Stimulated activated CD4-positive, alpha-beta T cell treated with anti-CD3 and anti-CD28 coated beads, Interleukin-4, amount 100 ng/mL, for 4 hours (primary cell): ENCODE measurements around the gene SERPINE2.

Source experiments
- DNase-seq, 2 experiments: peaks; one replicate each; pipeline ENCODE4 v3.0.0-alpha.2; 2020

Gene SERPINE2

DNA sequence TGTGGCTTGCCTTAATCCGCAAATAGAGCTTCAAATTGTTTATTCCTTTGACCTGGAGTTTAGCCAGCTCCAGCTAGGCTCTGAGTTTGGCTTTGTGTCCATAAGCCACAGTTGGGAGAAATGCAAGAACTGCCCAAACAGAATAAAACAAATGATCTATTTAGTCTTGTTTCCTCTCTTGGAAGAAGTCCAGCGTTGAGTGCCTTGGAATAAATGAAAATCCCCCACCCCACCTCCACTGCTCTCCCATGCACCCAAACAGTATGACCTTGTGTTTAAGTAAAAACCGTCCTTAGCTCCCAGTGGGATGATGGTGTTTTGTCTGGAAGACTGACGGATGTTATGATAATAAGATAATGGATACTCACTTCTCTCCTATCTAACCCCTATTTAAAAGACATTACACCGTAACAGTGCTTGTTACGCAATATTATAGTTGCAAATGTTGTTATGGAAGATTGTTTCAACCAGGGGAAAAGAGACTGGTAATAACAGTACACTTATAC is 3.2 kb upstream of the SERPINE2 start:
- DNase-seq: no peak

DNA sequence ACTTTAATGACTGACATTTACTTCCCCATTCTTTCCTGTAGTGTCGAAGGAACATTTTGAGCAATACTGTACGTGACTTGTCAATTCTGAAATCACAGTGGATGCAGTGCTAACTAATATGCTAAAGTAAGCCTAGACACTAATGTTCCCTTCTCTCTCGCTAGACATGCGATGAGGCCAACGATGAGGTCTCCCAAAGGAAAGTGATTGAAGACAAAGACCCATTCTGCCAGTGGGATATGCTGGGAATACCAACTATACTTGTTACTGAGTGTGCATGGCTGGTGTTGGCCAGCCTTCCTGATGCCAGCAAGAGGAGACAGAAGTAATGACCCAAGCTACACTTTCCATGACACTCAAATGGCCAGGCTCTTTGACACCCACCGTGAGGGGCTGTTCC is 2.5 kb upstream of the SERPINE2 start:
- no peak for DNase-seq

DNA sequence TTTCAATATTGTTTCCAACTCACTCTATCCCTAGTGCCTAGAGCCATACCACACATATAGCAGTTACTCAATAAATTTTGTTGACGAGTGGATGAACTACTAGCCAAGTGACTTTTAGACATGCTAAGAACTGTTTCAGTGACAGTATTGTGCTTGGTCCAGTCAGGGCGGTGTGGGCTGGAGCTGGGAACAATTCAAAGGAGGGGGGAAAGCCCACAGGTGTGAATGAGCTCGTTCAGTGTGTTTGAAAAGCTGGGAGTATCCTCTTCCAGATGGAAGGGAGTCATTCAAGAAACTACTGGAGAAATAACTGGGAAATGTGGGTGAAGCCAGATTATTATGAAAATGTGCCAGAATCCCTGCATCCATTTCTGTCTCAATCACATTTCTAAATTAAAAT is 1.7 kb upstream of the SERPINE2 start:
- DNase-seq: no peak

DNA sequence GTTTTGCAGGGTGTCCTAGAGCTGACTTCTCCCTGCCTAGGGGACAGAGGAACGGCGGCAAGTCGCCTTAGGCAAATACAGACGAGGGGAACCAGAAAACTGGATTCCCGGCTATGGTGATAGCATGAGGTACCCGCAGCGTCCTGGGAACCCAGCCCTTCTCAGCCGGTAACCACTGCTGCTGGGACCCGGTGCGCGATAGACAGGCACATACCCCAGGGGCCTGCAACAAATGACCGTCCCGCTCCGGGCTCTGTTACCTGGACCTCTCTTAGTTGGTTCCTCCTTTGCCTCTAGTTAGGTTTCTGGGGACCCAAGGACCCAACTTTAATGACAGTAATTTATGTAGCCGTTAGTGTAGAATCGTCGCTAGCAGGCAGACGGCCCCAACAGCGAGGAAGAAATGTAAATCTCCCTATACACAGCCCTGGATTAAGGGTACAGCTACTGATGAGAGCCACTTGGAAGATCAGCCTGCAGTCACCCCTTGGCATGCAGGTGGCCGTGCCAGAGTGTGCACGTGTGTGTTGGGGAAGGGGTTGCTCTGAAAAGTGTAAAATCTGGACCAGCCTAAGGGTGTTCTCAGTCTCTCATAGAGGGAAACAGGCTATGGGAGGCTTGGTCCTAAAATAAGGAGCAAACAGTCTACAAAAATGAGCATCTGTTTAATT is 819 bp upstream of the SERPINE2 start:
- no peak for DNase-seq

DNA sequence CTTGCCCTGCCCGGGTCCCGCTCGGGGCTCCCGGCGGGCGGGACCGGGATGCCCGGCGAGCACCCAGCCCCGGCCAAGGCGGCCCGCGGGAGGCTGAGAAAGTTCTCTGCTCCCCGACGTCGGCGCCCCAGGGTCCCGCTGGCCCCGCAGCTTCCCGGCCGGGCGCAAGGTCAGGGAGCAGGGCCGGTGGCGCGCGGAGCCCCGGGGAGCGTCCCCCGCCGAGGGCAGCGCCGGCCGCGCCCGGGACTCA is 331 bp downstream of the SERPINE2 start:
- no peak for DNase-seq

DNA sequence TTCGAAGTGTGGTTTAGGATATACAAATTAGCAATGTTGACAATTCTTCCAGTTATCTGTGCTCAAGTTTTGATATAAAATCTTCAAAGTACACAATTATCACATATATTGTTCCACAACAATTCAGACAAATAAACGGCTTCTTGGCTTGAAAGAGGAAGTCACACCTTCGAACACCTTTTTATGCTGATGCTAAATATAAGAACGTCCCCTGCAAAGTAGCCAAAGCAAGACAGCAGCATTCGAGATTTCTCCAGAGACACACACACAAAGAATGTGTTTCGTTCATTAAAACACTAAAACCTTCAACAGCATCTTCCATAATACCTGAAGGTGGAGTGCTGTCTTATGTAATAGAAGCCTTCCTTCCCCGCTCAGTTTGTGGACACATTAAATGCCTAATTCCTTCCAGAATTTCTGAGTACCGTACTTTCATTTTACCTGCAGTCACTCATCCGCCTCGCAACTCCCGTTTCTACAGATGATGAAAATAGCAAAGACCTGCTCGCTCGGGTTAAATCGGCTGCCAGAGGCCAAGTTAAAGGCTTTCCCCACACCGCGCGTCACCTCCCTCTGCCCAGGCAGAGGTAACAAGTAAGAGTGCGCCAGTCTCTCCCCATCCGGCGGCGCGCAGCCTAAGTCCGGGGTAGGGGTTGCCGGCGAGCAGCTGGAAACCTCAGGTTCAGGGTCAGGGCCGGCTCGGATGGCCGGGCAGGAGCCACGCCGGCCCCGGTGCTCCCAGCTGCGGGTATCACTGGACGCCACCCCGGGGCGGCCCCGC is 847 bp downstream of the SERPINE2 start:
- peak; percentile 39 to 46 for DNase-seq

DNA sequence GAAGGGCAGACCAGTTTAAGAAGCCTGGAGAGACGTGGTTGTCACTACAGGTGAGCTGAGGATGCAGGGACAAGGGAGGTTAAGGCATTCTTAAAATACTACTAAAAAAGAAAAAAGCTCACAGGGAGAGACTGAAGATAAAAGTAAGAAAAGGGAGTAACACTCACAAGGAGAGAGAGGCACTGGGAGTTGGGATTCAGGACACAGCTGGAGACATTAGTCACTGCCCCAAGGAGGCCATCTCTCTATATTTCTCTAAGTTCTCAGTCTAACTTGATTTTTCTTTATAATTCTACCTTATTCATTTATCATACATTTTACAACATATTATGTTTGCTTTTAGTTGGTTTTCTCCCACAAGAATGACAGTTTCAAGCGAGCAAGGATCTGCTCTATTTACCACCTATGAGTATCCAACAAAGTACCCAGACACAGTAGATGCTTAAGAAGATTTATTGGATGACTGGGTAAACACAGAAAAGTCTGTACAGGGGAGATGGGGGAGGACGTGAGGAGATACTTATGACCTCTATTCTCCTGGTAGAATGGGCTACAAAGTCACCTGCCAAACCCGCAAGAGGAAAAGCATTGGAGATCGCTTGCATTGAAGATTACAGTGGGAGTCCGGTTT is 2.2 kb downstream of the SERPINE2 start:
- DNase-seq: no peak

DNA sequence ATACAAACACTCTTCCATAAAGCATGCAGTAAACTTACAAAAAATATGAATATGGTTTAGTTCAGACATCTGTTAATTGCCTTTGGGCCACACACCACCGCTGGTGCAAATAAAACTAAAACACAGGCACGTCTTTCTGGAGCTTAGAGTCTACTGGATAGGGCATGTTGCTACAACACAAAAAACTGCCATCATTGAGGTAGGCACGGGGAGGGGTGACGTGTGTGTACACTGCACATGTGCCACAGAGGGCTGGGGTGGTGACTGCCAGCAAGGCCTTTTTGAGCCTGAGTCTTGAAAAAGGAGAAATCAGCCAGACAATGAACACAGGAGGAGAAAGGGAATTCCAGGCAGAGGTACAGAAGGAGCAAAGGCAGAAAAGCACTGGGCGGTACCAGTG is 5.1 kb downstream of the SERPINE2 start:
- no peak for DNase-seq

DNA sequence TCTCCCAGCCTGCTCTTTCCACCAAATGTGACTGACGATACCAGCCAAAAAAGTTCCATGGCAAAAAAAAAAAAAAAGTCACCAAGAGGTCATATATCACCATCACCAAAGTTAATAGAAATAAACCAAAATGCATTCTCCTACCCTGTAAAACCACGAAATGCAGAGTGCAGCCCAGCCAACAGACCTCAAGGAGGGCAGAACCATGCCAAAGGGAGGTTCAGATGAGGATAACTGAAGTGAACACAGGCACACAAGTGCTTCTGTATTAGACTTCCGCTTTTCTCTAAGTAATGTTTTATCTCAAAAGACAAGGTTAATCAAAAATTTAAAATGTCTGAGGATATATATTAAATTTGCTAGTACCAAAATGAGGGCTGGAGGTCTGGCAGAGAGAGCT is 5.5 kb downstream of the SERPINE2 start:
- DNase-seq: no peak

DNA sequence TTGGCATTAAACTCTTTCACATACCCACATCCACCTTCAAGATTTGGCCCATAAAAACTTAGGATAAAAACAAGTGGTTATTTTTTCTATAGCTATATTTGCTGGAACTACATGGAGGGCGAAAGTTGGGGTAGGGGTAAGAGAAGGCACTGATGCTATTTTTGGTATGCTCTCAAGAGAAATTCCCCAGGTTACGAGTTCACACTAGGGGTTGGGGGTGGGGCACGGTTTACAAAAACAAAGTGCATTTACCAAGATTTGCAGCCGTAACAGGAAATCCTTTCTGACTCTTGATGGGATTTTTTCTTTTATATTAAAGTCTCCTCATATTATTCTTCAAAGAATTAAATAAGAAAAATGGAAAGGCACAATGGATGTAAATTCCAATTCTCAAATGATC is 6.8 kb downstream of the SERPINE2 start:
- DNase-seq: no peak

DNA sequence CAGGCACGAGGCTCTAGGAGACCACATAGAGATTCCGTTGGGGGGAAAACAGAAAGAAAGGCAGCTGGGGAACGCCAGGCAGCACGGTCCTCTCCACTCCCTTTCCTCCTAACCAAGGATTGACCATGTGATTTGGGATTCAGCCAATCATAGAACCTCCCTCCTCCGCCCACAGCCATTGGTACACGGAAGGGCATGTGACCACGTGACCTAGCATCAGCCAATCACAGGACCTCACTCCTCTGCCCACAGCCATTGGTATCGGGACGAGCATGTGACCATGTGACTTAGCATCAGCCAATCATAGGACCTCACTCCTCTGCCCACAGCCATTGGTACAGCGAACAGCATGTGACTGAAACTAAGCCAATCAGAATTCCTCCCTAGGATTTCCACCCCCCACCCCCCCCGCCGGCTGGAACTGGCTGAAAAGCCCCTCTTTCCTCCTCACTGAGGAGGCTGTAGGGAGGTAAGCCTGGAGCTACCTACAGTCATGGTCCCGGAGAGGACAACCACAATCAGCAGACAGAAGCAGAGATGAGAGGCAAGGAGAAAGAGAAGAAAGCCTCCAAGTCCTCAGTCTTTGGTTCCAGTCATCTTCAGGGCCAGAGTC is 7.6 kb downstream of the SERPINE2 start:
- no peak for DNase-seq

DNA sequence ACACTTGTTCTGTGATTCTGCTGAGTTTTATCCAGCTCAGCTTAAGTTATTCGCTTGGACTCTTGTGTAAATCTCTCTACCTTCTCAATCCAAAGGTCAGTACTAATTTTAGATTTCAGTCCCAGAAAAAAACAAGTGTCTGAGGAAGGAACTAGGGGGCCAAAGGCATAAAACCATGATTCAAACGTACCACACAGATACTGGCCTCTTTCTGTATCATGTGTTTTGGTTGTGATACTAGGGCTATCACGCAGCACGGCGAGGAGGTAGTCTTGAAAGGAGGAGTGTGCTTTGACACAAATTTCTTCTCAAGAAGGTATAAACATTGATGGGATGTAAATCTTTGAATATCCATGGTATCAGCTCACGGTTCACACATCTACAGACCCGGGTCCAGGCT is 8.3 kb downstream of the SERPINE2 start:
- no peak for DNase-seq

DNA sequence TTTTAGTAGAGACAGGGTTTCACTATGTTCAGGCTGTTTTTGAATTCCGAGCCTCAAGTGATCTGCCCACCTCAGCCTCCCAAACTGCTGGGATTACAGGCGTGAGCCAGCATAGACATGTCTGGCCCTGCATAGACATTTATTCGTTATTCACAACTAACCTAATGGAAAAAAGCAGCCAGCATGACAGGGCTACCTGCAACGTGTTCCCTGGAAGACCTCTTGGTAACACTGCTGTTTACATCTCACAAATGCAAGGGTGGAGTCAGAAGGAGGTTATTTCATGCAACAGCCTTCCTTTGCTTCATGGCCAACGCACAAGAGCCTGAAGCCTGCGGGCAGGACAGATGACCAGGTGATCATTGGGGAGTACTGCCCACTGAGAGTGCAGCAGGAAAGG is 9.2 kb downstream of the SERPINE2 start:
- no peak for DNase-seq

DNA sequence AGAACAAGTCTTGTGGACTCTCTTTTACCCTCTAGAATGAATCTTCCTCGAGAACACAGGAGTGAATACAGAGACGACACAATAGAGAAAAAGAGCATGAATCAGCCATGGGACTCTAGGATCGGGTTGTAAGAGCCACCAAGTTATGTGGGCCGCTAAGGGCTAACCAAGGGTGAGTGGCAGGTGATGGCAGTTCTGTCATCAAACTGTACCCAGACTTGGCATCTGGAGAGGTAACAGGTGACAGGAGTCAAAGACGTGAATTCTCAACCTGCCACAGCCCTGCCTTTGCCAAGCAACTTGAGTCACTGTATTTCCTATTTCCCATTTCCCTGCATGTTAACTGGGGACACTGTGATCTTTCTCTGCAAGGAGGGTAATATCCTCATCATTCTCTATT is 11.2 kb downstream of the SERPINE2 start:
- no peak for DNase-seq

DNA sequence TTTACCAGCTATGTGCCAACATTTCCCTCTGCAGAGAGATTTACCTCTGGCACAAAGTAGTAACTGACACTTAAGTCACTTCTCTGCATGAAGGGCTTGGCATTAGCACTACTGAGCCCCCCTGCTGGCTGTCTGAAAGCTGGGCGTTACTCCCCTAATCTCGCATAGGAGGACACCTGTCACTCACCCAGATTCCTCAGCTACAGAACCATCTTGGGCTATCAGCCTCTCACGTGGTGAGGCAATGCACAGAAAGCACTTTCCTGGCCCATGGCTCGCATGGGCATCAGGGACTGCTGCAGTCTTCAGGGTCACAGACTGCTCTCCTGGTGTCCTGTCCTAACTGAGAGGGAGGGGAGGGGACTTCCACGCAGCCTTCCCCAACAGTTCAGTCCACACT is 12.0 kb downstream of the SERPINE2 start:
- no peak for DNase-seq

DNA sequence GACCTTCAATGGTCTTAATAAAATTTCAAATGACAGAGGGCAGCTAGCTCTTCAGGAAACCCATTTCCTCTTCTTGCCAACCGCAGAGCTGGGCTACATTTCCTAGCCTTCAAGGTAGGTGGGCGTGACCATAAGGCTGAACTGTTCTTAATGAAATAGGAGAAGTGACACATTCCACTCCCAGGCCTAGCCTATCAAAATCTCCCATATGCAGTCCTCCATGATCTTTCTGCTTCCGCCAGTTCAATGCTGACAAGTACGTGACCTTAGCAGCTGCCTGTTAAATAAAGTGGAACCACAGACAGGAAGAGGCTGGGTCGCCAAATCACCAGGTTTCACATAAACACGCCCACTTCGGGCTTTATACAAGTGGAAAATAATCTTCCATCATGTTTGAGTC is 13.2 kb downstream of the SERPINE2 start:
- DNase-seq: peak; percentile 30 to 78

DNA sequence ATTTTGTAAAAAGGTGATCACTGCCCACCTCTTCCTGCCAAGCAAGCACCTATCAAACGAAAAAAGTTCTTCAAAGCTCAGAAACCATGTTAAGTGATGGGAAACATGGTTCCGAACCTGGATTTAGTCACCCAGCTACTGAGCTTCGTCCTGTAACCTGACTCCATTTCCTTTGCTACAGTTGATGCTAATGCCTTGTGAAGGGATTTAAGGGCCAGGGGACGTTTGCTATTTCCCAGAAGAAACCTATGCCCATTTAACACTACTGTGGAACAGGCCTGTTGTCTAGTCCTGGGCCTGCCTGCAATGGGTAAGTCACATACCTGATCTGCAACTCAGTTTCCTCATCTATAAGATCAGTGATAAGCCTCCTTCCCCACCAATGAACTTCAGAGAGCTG is 14.8 kb downstream of the SERPINE2 start:
- DNase-seq: no peak

DNA sequence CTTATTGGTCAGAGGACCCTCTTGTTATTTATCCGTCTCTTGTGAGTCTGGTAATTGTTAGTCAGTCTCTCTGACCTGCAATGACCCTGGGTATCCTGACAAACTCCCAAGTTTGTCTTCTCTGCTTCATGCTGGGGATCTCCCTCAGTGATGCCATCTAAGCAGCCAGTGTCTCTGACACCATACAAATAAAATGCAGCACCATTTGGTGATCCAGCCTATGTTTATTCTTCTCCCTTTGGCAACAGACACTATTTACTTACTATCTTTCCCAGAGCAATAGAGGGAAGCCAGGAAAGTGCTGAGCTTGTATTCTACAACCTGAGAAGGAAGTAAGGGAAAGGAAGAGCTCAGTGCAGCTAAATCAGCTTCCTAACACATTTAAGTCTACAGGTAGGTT is 15.9 kb downstream of the SERPINE2 start:
- DNase-seq: no peak

DNA sequence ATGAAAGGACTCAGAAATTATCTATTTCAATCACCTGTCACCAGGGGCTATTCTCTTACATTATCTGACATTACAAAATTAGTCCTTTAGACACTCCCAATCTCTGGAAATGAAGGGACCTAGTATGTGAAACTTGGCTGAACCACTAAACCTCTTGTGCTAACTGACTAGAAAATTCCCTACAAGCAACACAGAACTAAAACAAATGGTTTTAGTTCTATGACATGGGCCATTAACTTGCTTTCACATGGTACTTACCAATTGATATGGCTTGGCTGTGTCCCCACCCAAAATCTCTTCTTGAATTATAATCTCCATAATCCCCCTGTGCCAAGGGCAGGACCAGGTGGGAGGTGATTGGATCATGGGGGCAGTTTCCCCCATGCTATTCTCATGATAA is 16.6 kb downstream of the SERPINE2 start:
- no peak for DNase-seq

DNA sequence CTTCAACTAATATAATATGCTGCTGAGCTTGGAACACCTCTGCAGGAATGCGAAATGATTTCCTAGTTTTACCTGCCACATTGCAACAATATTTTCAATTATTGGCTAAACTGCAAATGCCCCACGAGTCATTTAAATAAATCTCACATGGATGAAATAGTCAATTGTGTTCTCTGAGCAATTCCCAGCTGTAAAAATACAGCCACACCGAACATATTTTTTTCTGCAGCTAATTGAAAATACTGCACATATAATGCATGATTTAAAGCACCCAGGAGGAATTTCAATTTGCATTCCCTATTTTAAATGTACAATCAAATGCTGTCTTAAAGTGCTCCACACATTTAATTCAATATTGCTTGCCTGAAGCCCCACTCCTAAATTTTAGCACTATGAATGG is 18.6 kb downstream of the SERPINE2 start:
- no peak for DNase-seq

DNA sequence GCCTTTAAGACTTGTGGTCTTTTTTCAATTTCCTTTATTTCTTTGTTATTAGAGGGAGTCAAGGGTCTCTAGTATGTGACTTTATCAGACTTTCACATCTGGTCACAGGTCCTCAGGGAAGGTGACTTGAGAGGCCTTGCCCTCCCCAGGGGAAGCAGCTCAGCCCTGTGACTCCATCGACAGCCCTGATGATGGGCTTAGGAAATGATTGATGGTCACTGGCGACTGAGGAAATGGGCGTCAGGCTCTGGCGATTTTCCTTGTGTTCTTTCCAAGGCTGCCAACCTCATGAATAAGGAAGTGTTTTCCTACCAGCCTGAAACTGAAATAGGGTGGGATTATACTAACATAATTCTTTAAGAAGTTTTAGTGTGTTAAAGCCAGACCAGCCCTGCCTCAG is 21.1 kb downstream of the SERPINE2 start:
- no peak for DNase-seq

DNA sequence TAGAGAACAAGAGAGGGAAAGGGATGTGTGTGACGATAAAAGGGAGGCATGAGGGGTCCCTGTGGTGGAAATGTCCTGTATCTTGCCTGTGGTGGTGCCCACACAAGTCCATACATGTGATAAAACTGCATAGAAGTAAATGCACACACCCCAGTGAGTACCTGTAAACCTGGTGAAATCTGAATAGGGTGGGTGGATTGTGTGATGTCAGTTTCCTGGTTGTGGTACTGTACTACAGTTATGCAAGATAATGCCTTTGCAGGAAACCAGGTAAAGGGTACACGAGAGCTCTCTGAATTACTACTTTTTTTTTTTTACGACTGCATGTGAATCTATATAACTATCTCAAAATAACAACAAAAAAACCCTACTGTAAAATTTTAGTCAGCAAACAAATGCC is 22.1 kb downstream of the SERPINE2 start:
- peak in 1 of 2 experiments; percentile 11 for DNase-seq

DNA sequence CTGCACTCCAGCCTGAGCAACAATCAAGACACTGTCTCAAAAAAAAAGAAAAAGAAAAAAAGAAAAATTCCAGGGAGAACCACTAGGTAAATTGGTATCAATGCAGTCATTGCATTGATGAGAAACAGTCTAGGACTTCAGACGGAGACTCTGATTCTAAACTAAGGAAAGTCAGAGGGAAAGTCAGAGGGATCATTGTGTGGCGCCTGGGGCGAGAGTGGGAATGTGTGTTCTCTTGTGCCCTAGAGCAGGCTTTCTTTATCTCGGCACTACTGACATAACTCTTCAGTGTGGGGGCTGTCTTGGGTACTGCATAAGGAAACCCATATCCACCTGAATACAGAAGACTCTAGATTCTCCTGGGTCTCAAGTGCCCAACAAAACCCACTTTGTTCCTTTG is 24.8 kb downstream of the SERPINE2 start:
- DNase-seq: no peak

DNA sequence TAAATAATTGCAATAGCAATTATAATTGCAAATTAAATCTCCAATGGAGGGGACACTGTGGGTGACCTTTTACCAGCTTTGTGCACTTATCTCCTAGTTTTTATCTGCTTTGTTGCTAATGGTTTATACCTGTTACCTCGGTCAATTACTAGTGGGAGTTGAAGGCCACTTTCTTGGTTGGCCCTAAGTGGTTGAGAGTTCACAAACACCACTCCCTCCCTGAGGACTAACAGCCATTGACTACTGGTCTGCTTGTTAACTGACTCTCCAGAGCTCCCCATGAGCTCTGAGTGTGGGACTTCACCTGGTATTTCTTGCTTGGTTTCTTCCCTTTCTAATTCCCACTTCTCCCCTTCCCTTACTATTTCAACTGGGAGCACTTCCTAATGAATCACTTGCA is 27.2 kb downstream of the SERPINE2 start:
- no peak for DNase-seq
